T-helper 2 cell treated with Interferon-gamma antibody and Interleukin-4, amounts not matched to agents 100 ng/mL and 5 ng/mL, for 36 hours (primary cell): ENCODE data around the gene NEB. TPM values are rescaled to one million over a fixed set of nuclear protein-coding genes. Genes with fewer than 3 reads are reported as not detected.

ENCODE experiments used
- intact Hi-C: fragments of 100-400 bp; cut with micrococcal nuclease; formaldehyde crosslinking; loops from one replicate; pipeline ENCODE4 v1.15.1; 2023
- total RNA-seq: library from RNA; stranded (reverse); gene quantifications from 2 replicates; pipeline ENCODE4 v1.2.3, GENCODE V29; 2022

The NEB gene, protein sequence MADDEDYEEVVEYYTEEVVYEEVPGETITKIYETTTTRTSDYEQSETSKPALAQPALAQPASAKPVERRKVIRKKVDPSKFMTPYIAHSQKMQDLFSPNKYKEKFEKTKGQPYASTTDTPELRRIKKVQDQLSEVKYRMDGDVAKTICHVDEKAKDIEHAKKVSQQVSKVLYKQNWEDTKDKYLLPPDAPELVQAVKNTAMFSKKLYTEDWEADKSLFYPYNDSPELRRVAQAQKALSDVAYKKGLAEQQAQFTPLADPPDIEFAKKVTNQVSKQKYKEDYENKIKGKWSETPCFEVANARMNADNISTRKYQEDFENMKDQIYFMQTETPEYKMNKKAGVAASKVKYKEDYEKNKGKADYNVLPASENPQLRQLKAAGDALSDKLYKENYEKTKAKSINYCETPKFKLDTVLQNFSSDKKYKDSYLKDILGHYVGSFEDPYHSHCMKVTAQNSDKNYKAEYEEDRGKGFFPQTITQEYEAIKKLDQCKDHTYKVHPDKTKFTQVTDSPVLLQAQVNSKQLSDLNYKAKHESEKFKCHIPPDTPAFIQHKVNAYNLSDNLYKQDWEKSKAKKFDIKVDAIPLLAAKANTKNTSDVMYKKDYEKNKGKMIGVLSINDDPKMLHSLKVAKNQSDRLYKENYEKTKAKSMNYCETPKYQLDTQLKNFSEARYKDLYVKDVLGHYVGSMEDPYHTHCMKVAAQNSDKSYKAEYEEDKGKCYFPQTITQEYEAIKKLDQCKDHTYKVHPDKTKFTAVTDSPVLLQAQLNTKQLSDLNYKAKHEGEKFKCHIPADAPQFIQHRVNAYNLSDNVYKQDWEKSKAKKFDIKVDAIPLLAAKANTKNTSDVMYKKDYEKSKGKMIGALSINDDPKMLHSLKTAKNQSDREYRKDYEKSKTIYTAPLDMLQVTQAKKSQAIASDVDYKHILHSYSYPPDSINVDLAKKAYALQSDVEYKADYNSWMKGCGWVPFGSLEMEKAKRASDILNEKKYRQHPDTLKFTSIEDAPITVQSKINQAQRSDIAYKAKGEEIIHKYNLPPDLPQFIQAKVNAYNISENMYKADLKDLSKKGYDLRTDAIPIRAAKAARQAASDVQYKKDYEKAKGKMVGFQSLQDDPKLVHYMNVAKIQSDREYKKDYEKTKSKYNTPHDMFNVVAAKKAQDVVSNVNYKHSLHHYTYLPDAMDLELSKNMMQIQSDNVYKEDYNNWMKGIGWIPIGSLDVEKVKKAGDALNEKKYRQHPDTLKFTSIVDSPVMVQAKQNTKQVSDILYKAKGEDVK (N-terminal part only)
- 0.61 and 0.64 TPM in 2 replicates for total RNA-seq

DNA sequence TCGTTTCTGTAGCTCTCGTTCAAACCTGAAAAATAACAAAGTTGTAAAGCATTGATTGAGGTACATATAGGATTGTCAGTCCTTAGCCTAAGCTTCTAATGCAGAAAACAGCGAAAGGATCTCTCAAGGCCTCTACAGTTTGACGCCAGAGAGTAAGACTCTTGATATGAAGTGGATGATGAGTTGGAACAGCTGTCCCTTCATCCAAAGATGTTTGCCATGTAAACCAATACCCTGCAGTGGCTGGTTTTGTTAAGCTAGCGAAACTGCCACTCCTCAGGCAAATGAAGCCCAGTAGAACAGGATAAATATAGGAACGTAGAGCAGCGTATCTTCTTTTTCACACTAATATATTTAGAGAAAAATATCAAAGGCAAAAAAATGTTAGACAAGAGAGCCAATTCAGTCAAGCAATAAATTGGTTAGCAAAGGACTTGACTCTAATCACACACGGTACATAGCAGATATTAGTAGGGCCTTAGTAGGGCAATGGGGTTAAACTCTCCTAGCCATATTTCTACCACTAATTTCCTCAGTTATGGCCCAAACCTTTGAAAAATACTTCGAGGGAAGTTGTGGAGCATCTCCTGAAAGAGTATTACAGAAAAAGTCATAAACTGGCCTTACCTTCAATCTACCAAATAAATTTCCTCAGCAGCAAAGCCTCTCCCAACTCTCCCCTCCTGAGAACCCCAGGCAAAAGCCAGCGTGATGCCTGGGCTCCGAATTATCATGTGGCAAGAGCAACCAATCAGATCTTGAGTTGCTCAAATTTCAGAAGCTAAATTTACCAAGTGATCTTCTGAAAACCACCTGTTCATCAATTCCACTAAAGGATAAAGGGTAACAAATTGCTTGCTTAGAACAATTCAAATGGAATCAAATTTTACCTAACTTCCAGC lies at the start of gene NEB:
NEB (minus strand) TSS at position 706 of the 902 bp plus-strand sequence. CDS start 1,320 bp downstream, outside the sequence.
- intact Hi-C loops, result no loop called here

DNA sequence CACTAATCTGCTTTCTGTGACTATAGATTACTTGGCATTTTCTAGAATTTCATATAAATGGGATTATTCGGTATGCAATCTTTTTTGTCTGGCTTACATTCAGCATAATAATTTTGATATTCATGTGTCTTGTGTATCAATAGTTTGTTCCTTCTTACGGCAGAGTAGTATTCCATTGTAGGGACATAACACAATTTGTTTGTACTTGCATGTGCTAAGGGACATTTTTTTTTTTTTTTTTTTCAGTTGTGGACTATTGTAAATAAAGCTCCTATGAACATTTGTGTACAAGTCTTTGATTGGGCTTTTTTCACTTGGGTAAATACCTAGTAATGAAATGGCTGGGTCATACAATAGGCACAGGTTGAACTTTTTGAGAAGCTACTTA lies 48.9 kb upstream of the NEB start:
- intact Hi-C loops, result no loop called here

DNA sequence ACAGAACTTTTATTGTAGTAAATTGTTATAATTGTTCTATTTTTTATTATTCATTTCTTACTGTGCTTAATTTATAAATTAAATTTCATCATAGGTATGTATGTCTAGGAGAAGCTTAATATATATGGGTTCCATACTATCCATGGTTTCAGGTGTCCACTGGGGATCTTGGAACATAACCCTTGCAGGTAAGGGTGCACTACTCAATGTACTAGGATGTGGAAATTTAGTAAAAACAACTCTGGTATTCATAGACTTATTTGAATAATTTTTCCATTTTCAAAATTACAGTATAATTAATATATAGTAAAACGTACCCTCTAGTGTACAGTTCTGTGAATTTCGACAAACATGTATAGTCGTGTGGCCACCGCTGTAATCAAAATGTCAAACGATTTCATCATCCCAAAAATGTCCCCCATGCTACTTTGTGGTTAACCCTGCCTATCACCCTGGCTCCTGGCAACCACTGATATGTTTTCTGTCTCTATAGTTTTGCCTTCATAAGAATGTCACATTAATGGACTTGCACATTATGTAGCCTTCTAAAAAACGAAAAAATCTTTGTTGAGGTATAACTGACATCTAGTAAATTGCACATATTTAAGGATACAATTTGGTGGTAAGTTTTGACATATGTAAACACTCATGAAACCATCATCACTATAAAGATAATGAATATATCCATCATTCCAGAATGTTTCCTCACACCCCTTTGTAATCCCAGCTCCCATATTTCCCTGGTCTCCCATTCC lies 48.3 kb upstream of the NEB start:
- intact Hi-C loops, result no loop called here

DNA sequence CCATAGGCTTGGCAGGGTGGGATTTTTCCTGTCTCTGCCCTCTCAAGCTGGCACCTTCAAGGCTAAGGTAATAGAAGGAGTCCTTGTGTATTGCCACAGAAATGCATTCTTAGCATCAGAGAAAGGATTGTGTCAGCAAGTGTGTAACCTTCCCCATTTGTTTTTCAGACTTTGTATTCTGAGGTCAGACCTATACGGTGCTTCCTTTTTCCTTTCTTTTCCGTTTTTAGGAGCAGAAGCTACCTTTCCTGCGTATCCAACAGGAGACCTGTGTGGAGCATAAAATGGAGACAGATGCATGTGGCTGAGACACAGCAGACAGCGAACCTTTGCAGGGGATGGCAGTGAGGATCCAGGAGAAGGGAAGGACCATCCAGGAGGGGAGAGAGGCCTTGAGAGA lies 47.4 kb upstream of the NEB start:
- intact Hi-C loops, result no loop called here

DNA sequence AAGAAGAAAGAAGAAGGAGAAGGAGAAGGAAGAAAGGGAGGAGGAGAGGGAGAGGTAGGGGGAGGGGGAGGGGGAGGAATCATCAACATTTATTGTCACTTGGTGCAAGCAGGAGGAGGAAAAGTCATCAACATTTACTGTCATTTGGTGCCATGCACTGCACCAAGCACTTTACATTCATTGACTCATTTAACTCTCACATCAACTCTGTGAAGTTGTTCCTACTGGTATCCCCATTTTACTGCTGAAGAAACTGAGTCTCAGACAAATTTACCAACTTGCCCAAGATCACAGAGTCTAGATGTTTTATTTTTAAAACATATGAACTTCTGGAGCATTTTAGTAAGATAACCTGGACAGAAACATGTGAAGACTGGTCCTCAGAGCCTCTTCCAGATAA lies 46.7 kb upstream of the NEB start:
- intact Hi-C loops, result no loop called here

DNA sequence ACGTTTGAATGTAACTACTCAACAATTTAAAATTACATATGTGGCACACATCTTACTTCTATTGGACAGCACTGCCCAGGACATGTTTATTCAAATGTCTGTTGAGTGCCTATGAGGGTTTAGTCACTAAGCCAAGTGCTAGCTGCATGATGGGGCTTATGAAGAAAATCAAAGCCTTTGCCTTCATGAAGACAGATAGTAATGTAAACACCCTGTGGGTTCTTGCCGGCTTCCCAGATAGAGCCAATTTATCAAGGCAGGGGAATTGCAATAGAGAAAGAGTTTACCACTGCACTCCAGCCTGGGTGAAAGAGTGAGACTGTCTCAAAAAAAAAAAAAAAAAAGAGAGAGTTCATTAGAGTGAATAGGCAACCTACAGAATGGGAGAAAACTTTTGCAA lies 43.7 kb upstream of the NEB start:
- intact Hi-C loops, result no loop called here

DNA sequence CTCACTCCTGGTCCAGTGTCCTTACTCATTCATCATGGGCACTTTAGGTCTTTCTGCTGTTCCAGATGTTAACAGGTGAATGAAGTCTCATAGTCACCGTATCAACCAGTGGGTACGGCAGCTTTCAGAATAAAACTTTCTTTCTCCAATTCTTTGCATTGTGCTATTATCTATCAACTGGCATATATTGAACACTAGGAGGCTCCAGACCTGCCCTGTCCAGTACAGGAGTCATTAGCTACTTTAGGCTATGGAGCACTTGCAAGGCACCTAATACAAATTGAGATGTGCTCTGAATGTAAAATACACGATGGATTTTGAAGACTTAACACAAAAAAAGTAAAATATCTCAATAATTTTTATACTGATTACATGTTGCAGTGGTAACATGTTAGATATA lies 43.2 kb upstream of the NEB start:
- intact Hi-C loops, result no loop called here

DNA sequence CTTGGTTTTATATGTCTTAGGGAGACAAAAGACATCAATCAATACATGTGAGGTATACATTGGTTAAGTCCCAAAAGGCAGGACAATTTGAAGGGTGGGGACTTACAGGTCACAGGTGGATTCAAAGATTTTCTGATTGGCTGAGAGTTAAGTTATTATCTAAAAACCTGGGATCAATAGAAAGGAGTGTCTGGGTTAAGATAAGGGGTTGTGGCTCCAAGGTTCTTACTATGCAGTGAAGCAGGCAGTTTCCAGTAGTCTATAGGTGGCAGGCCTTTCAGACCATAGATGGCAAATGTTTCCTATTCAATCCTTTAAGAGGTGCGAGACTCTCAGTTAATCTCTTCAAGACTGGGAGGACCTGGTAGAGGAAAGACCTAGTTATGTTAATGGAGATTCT lies 42.1 kb upstream of the NEB start:
- intact Hi-C loops, result no loop called here

DNA sequence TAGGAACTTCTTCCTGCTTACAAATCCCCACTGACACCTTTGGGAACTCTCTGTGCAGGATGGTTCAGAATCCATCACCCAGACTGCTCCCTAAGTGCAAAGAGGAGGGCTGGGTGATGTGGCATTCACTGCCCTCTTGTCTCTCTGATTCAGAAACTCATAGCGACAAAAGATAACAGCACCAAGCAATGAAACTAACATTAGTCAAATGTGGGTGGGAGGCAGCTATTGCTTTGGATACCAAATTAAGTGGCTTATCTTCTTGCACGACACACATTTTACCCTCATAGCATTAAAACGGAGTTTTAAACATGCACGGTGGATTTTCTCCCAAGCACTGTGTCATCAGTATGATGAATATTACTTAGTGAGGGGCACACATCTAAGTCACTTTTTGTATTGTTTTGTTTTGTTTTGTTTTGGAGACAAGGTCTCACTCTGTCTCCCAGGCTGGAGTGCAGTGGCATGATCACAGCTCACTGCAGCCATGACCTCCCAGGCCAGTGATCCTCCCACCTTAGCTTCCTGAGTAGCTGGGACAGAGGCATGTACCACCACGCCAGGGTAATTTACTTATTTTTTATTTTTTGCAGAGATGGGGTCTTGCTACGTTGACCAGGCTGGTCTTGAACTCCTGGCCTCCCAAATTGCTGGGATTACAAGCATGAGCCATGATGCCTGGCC lies 40.9 kb upstream of the NEB start:
- intact Hi-C loops, result no loop called here

DNA sequence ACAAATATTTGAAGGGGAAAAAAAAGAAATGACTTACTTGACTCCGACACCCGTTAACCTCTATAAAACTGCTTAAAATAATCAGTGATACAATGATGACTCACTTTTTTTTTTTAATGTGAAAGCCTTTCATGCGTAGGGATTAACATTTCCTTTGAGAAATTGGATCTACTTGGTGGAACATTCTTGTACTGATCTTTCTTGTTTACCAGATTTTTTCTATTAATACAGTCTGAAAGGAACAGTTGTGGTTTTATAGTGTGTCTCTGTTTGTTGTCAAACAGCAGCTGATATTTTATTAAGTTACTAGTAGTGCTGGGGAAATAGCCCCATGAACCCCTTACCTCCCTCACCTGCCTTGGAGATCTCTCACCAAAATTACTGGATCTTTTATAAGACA lies 40.2 kb upstream of the NEB start:
- intact Hi-C loops, result no loop called here

DNA sequence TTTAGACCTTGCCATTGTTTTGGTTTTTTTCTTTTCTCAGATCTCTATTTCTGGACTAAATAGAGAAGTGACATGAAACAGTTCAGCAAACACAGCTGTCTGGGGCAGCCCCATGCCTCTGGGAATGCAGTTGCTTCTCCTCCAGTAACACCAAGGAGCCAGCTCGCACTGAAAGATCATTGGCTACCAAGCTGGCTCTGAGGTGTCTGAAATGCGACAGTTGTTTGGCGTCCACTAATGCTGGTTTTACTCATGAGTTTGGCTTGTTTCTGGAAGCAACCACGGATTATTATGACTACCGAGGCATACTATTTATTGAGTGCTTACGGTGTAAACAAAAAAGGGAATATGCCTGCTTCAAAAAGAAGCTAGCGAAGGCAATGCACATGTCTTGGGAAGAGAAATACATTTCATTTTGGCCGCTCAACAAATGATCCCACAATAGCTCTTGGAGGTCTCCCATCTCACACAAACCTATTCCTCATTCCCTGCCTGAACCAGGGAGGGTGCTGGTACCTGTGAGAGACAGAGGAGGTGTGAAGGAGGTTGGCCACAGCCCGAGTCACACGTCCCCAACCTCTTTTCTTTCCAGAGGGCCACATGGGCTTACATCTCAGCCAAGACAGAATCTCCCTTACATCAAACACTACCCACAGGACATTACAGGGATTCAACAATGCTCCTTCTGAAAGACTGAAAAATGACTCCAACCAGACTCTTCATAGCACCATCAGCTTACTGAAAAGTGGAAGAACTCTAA lies 37.5 kb upstream of the NEB start:
- intact Hi-C loops, result no loop called here

DNA sequence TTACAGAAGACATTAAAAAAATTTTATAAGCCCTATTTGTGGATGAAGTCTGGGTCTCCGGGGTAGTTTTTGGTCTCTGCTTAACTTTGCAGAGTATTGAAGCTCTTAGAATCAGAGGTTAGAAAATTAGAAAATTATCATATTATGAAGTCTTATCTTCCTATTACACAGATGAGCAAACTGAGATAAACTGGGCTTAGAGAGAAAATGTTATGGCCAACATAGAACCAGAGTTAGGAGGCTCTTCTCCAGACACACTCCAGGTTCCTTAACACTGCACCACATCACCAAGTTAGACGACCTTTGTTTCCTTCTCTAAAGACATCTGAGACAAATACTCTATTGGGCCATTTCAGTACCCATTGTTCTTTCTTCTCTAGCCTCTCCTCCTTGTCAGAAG lies 36.7 kb upstream of the NEB start:
- intact Hi-C loops, result no loop called here

DNA sequence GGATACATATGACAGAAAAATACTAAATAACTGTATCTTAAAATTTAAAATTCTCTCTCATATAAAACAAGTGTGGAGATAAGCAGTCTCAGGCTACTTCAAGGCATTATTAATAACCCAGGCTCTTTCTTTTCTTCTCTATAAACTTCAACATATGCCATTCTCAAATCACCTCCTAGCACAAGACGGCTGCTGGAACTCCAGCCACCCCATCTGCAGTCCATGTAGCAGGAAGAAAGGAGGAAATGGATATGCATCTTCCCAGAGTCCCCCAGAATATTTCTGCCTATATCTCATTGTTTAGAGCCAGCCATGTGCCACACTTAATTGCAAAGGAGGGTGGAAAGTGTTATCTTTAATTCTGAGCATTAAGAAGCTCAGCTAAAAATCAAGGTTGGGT lies 35.3 kb upstream of the NEB start:
- intact Hi-C loops, result no loop called here

DNA sequence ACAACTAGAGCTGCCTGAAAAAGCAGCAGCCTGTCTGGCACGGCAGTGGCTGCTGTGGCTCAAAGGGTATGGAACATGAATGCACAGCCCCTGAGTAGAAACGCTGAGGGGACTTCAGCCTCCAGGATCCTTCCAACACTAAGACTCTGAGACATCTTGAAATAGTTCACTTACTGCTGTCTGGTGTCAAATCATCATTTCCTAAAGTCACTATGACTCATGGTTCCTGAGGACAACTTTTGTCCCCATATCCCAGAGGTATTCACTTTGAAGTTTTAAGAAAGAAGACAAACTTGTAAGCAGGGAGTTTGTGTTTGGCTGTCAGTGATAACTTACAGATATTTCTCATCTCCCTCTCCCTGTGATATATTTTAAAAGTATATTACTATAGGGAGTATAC lies 33.3 kb upstream of the NEB start:
- intact Hi-C loops, result no loop called here

DNA sequence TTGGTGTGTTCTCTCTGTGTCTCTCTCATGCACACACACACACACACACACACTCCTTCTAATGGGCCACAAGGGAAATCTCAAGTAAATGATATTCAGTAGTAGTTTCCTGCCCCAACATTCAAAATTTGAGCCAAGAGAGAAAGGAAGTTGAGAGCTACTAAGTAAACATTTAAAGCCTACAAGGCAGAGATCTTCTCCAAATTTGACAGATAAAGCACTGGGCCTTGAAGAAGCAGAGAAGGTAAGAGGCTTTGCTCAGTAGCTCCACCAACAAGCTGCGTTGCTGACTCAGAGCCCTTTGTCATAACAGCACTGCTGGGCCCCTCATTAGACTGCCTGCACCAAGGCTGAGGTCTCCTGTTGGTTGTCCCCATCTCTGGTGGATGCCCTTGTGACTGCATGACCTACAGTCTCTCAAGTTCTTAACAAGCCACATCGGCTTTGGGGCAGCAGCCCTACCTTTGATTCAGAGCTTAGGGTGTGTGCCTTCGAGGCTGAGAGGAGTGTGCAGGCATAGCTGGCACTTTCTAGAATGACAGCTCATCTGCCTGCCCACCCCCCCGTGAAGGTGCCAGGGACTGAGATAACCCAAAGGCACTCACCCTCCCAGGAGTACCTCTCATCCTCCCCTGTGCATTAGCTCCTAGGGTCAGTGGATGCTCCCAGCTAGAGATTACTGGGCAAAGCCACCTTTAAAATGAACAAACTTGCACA lies 32.3 kb upstream of the NEB start:
- intact Hi-C loops, result no loop called here

DNA sequence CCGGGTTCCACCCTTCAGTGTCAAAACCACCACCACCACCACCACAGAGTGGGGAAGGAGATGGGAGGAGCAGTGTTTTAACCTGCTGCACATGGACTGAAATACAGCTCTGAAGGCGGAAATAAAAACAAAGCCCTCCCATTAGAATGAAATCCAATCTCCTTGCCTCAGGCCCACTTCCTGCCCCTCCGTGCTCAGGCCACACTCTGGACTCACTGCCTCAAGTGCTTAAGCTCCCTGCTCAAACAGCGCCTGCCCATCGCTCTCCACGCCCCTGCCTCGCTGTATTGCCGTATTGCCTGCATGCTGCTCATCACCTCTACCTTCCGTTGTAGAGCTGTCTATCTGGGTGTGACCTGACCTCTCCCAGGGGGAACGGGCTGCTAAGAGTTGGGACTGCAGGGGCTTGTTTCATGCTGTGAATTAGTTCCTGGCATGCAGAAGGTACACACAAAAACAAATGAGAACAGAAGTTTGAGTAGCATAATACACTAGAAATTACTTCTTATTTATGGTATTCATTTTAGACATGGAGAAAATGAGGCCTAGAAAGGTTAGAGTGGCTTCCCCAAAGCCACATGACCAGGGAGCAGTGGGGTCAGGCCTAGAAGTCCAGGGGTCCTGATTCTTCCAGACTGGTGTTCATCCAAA lies 31.6 kb upstream of the NEB start:
- intact Hi-C loops, result no loop called here

DNA sequence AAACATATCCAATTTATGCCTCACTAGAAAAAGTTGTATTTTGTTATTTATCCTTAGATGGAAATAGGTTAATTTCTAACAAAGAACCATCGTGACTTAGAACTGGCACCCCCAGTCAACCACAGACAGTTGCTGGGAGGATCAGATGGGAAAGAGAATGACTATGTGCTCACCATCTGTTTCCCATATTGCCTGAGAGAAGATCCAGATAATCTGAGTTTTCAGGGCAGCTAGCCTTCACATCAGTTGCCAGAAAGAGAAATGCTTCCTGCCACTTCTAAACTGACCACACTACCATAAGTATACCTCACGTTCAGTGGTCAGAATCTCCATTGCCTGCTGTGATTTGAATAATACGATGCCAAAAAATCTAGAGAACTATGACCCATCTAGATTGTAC lies 28.4 kb upstream of the NEB start:
- intact Hi-C loops, result no loop called here

DNA sequence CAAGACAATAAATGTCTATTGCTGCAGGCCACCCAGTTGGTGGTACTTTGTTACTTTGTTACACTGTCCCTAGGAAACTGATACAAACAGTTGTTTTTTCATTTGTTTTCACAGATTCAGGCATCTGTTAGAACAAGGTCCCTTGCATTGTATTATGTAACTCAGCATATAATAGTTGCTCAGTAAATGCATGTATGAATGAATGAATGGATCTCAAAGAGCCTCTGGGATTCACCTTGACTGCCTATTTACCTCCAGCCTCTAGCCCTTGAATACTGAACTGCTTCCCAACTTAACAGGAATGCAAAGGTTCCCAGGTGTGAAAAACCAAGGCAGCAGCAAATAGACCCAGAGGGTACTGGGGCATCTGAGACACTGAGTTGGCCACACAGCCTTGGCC lies 27.4 kb upstream of the NEB start:
- intact Hi-C loops, result no loop called here
